ENCODE results near the gene RHBDD1. TPM values are rescaled to one million over a fixed set of nuclear protein-coding genes. Genes with fewer than 3 reads are reported as not detected.
"Not testable (repeated sequence)": the region's sequence is repeated elsewhere in the genome, so short reads cannot be mapped to it uniquely, and the experiment has no call there.

RHBDD1 gene
- polyA plus RNA-seq, 3 donors, result 25.9 to 30.2 (median 26.5) TPM

- peak; percentile 62 for DNase-seq
Measured at GRCh38 chr2:226798422-226799210, 37.2 kb upstream of the RHBDD1 start.

- peak; percentile 79 for DNase-seq
Measured at GRCh38 chr2:226799211-226799975, 36.5 kb upstream of the RHBDD1 start, which contains the start of gene IRS1. Gene IRS1 (minus strand): TSS chr2:226799820. CDS start chr2:226798738, 1,082 bp downstream.

- no peak for DNase-seq
Measured at GRCh38 chr2:226799976-226800940, 35.6 kb upstream of the RHBDD1 start.

- DNase-seq, result peak; percentile 89
Measured at GRCh38 chr2:226800941-226801784, 34.7 kb upstream of the RHBDD1 start.

- DNase-seq, result peak; percentile 70
Measured at GRCh38 chr2:226802573-226802972, 33.3 kb upstream of the RHBDD1 start.

- DNase-seq, result no peak
Measured at GRCh38 chr2:226803410-226803809, 32.4 kb upstream of the RHBDD1 start.

GRCh38 chr2:226813148-226813701 is 22.6 kb upstream of the RHBDD1 start:
- DNase-seq, result no peak

GRCh38 chr2:226818930-226819329 is 16.9 kb upstream of the RHBDD1 start:
- DNase-seq, result no peak

GRCh38 chr2:226825056-226825455 is 10.8 kb upstream of the RHBDD1 start:
- DNase-seq, result no peak

- DNase-seq, result no peak
Measured at GRCh38 chr2:226828191-226828590, 7.7 kb upstream of the RHBDD1 start.

GRCh38 chr2:226829721-226830631 is 5.9 kb upstream of the RHBDD1 start:
- no peak for DNase-seq

- DNase-seq, result no peak
Measured at GRCh38 chr2:226831266-226831665, 4.6 kb upstream of the RHBDD1 start.

GRCh38 chr2:226832061-226832460 is 3.8 kb upstream of the RHBDD1 start:
- DNase-seq, result no peak

- not testable (repeated sequence) for DNase-seq
Measured at GRCh38 chr2:226834880-226835279, 974 bp upstream of the RHBDD1 start.

GRCh38 chr2:226835420-226835795 is 446 bp upstream of the RHBDD1 start:
- DNase-seq, result no peak

GRCh38 chr2:226836548-226836885 is 663 bp downstream of the RHBDD1 start:
- DNase-seq, result no peak

GRCh38 chr2:226837334-226837733 is 1.5 kb downstream of the RHBDD1 start:
- DNase-seq, result no peak

- no peak for DNase-seq
Measured at GRCh38 chr2:226837787-226838603, 2.1 kb downstream of the RHBDD1 start.

GRCh38 chr2:226838722-226839121 is 2.9 kb downstream of the RHBDD1 start:
- peak; percentile 17 for DNase-seq

Data from renal pelvis (tissue), 4 donors.